GM19351 (cell line): Measurements from ENCODE around the gene AGRP.

Source experiments
- ATAC-seq: cut with Tn5 transposase; IDR thresholded peaks from one replicate; pipeline ENCODE4 v1.9.1; 2021; ENCODE audit warnings: mild to moderate bottlenecking, moderate library complexity; ENCODE audit not compliant: unreplicated experiment

AGRP gene

DNA sequence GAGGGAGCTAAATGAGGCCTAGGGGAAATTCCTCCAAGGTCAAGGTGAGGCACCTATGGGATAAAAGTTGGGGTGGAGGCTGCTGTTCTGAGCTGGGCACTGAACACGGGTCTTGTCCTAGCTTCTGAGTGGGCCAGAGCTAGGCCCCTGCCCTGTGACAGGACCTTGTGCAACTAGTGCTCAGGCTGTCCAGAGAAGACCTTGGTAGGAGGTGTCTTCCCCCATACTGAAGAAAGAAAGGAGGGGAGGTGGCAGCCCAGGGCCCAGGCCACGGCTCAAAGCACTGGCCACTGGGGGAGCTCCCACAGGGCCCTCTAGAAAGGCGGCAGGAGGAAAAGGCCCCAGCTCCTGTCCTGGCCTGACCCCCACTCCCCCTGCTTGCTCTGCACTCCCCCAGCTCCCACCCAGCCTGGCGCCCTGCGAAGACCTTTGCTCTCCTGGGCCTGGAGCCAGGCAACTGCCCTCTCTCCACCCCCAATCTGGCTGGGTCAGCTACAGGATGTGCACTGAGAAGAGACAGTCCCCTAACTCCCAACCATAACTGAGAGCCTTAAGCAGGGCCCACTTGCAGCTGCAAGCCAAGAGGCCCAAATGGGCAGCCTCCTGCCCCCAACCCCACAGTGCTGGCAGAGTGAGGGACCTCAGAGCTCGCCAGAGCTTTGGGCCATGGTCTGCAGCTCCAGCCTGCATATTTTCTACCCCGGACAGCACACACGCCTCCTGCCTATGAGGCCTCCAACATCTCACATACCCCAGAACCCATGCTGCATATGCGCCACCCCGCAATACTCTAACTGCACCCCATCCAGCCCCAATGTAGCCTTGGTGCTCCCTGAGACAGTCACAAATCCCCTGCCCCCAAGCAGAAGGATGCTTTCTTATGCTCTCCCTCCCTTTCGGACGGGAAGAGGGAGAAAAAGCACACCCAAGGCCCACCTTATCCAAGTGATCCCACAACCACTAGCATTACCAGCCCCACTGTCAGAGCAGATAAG, 37.1 kb downstream of the AGRP start:
- no peak for ATAC-seq

DNA sequence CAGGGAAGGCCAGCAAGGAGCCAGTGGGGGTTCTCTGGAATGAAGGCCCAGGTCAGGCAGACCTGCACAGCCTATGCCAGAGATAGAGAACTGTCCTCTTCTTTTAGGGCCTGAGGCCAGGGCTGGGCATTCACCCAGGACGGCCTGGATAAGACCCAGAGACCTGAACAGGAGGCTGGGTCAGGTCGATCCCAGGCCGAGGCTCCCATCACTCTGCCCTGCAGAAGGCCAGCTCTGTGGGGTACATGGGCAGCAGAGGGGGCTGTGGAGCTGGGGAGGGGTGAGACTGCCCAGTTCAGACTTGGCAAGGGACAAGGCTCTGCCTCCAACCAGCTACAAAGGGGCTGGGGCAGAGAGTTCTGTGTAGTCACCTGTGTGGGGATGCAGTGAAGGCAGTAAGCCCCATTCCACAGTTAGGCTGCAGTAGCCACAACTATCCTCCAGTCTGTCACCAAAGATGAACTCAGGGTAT, 37.9 kb downstream of the AGRP start:
- no peak for ATAC-seq

GRCh38 chr16:67445126-67445426, 38.3 kb downstream of the AGRP start:
- ATAC-seq, result no peak

DNA sequence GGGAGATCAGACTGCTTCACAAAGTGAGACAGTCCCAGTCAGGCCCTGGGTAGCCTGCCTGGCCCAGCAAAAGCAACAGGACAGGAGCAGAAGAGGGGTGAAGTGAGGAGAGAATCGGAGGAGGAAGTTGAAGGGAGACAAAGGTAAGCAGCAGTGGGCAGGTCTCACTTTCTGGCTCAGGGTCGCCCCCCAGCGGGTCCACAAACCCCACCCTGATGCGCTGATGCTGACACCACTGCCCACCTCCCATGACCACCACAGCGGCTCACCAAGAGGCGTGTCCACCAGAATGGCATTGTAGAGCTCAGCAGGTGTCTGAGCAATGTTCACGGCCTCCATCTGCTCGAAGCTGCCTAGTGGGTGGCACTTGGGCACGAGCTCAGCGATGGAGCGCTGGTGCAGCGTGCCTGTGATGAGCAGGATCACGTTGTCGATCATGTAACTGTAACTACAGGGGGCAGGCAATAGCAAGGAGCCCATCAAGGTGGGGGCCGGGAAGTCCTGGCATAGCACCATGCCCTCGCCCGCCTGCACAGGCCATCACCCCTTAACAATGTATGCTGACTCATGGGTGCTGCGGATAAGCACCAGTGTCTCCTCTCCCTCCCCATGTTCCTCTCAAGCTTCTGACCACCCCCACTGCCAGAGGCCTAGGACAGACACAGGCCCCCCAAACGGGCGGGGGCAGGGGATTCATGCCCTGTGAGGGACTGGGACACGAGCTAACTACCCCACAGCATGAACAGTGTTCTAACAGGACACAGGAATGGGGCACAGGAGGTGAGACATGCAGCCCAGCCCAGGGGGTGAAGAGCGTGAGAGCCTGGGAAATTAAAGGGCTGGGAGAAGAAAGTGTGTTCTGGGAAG, 38.9 kb downstream of the AGRP start:
- no peak for ATAC-seq

DNA sequence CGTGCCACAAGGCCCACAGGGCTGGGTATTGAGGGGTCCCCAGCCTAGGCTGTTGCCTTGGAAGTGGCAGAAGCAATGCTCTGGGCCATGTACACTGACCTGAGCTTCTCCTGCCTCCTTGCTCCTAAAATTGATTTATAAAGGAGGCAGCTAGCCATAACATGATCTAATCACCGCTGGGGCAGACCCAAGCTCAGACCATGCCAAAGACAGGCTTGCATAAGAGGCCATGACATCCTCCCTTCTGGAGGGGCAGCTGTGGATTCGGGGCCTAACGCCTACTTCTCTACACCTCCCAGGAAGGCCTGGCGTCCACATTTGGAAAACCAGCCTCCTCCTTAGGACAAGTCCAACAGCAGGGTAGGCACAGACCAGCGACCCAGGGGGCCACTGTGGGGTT, 40.1 kb downstream of the AGRP start:
- ATAC-seq, result no peak

DNA sequence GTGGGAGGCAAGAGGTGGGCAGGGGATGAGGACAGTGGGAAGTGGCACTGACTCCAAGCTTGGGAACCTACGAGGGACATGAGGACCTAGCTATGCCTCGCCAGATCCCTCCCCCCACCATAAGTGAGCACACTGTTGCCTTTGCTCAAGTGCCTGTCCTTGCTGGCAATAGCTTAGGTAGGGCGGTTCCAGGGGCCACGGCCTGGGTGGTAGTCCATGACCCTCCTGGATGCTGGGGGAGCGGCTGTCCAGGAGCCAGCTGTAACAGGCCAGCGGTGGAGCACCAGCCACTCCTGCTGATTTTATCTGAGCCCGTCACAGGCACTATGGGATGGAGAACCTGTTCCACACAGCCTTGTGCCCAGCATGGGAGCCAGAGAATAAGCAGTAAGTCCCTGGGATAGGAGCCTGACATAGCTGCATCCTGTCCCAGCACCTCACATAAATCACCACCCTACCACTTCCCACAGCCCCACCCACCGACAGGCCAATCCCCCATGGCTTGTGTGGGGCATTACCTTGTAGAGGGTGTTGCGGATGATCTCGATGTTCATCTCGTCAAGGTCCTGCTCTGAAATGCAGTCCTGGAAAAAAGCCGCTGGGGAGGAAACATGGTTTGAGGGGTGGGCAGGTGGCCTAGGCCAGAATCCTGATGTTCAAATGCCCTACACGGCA, 40.6 kb downstream of the AGRP start:
- ATAC-seq, result no peak

GRCh38 chr16:67441907-67442306, 41.4 kb downstream of the AGRP start:
- no peak for ATAC-seq

GRCh38 chr16:67441271-67441753, 42.0 kb downstream of the AGRP start:
- ATAC-seq, result no peak

GRCh38 chr16:67438824-67439393, 44.4 kb downstream of the AGRP start:
- ATAC-seq, result no peak

GRCh38 chr16:67438098-67438791, 45.1 kb downstream of the AGRP start:
- no peak for ATAC-seq

DNA sequence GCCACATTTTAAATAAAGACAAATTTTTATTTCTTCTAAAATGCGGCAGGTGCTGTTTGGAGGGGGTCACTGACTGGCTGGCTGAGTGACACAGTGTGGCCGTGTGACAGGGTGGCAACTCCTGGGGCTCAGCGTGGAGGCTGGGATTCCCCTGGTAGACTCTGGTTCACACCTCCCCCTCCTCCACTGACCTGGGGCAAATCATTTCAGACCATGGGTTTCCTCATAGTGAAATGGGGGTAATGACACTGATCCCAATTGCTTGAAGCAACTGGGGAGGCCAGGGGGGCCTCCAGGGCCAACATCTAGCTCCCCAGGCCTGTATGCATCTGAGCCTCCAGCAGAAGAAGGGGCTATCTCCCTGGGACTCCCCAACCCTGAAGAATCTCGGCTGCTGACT, 45.8 kb downstream of the AGRP start:
- no peak for ATAC-seq

- no peak for ATAC-seq
Observed at GRCh38 chr16:67436640-67437193, 46.6 kb downstream of the AGRP start.

- no peak for ATAC-seq
Observed at GRCh38 chr16:67435758-67436164, 47.6 kb downstream of the AGRP start.

DNA sequence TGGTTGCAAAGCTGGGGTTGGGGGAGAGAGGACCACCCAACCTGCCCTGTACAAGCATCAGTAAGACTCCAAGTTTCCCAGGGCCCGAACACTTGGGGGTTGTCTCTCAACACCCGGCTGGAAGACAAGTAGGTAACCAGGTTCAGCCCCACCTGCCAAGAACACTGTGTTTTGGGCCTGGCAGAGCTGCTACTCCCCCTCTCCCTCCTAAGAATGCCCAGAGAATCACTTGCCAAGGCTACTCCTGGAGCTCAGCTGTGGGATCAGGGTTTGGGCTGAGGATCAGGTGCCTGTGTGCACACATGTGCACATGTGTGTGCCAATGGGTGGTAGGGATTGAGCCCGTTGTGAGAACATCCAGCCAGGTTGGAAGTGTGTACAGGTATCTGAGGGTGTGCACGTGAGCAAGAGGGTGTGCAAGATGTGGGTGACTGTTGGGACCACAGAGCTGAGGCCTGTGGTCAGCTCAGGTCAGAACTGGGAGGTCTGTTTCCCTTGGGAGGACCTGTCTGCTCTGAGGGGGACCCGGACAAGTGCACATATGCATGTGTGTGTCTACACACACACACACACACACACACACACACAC, 50.1 kb downstream of the AGRP start:
- ATAC-seq, result no peak
